Urothelium cell line (cell line): ENCODE measurements around the gene GUF1.
"Not testable (repeated sequence)": the region's sequence is repeated elsewhere in the genome, so short reads cannot be mapped to it uniquely, and the experiment has no call there.

Experiments
- DNase-seq: peaks from one replicate; pipeline ENCODE4 v3.0.0; 2011; ENCODE audit warnings: low spot score, mixed read lengths
- FAIRE-seq: peaks from 2 replicates; lab custom pipeline; 2011; peaks lifted over from hg19 to GRCh38; lab: Jason Lieb, UNC

Gene GUF1

GRCh38 chr4:44701037-44701436 lies 22.8 kb downstream of the GUF1 start:
- DNase-seq (no peak), FAIRE-seq (no peak)

GRCh38 chr4:44704673-44705072 lies 26.5 kb downstream of the GUF1 start:
- DNase-seq (no peak), FAIRE-seq (no peak)

DNA sequence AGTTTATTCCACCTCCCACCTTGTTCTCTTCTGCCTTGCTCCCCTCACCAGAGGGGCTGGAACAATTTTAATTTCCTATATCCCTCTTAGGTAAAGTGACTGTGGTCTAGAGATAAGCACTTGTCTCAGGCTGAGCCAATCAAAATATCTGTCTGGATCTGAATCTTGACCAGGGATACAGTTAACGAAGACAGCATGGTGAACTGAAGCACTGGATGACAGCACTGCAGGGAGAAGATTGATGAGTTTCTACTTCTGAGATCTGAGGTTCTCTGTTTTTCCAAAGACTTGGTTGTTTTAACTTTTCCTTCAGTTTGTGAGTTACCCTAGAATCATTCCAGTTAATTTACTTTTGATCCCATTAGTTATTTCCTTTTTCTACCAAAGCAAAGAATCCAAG lies 34.9 kb downstream of the GUF1 start:
- FAIRE-seq = no peak
- DNase-seq = no peak

DNA sequence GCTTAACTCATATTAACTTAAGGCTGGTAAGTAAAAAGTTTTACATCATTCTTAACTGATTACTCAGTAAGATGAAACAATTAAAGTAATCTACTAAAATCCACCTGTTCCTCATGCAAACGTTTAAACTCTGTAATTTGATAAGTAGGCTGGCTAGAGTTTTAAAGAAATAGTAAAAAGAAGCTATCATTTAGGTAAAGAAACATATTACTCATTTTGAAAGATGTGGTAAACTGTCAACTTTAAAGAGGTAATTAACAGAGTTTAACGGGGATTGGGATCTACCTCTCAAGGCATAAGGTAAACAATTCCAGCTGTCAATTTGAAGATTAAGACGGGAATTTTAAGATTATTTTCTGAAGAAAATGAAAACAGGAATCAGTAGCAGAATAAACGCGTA lies 38.4 kb downstream of the GUF1 start:
- DNase-seq = no peak
- FAIRE-seq = no peak

GRCh38 chr4:44720371-44720770 lies 42.2 kb downstream of the GUF1 start:
- no peak for DNase-seq
- FAIRE-seq = no peak

- DNase-seq = no peak
- no peak for FAIRE-seq
These were observed 43.8 kb downstream of the GUF1 start for GRCh38 chr4:44722001-44722400.

- peak; percentile 3 for DNase-seq
- FAIRE-seq = no peak
These were observed 46.9 kb downstream of the GUF1 start for GRCh38 chr4:44725166-44725565.

- no peak for FAIRE-seq
- no peak for DNase-seq
These were observed 47.5 kb downstream of the GUF1 start for GRCh38 chr4:44725726-44726037.

DNA sequence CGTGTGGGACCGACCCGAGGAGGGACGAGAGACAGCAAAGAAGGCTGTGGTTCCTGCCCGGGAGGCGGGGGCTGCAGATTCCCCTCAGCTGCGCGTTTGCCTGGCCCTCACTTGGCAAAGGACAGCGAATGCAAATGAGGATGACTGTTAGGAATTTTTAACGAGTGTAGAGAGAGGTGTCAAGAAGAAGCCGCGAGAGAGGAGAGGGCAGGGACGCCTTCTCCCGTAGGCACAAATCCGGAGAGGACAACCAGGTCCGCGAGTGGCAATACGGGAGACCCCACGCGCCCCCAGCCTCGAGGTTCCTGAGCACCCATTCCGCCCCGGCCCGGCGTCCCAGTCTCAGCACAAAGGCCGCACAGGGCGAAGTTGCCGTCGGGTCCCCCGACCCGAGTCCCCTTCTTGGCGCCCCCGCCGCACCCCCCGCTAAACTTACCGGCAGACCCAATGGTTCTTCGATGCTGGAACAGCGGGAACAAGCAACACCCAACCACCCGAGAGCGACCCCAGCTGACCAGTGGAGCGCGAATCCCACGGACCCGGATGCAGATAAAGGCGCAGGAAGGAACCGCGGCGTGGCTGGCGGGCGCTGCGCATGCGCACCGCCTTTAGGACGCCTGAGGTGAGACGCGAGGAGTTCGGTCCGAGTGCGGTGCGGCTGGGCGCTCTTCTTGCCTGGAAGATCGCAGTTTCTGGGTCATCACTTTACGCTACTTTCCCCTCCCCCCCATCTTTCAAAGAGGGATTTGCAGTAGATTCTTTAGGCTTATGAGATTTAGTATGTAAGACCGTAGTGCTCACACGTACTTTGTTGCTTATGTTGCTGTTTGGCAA lies 48.0 kb downstream of the GUF1 start, which contains the start of gene GNPDA2:
Gene GNPDA2, minus strand, starts transcription at position 519 of the 834 bp plus-strand sequence. CDS start 4,349 bp downstream, outside the sequence.
- DNase-seq = peak; percentile 96
- peak; percentile 23 for FAIRE-seq

DNA sequence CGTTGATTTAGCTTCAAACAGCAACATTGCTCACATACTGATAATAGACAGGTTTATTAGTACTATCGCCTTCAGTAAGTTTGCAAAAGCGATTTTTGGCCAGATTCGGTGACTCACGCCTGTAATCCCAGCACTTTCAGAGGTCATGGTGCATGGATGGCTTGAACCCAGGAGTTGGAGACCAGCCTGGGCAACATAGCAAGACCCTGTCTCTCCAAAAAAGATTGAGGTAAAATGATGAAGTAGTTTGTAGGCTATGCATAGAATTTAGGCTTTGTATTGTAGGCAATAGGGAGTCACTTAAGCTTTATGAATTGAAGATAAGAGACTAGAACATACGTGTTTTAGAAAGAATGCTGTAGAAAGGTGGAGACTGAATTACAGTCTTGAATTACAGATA lies 49.3 kb downstream of the GUF1 start:
- DNase-seq (no peak), FAIRE-seq (no peak)

GRCh38 chr4:44728694-44729093 lies 50.5 kb downstream of the GUF1 start:
- not testable (repeated sequence) for FAIRE-seq, DNase-seq

- DNase-seq = no peak
- no peak for FAIRE-seq
These were observed 58.7 kb downstream of the GUF1 start for GRCh38 chr4:44736900-44737299.

DNA sequence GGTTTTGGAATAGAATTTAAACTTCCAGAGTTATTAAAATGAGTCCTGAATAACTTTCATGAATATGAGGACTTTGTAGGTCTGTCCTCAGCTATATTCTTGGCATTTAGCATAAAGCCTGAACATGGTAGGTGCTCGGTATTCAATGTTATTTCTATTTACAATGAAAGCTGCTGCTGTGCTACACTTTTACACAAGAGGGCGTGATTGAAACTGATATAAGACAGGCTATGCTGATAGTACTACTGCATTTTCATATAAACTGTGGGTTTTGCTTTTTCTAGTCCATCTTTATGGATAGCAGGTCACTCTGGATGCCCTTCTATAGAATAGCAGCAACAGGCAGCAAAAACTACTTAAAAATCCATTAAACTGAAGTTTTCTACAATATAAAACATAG lies 60.4 kb downstream of the GUF1 start:
- DNase-seq (peak; percentile 6), FAIRE-seq (no peak)

- no peak for DNase-seq
- FAIRE-seq = no peak
These were observed 62.0 kb downstream of the GUF1 start for GRCh38 chr4:44740201-44740600.
